ENCODE results near the gene CARMIL1. TPM values are rescaled to one million over a fixed set of nuclear protein-coding genes. Genes with fewer than 3 reads are reported as not detected.

Gene CARMIL1
- total RNA-seq, 4 donors from 2014 or later = 13.9 to 47.6 (median 30.4) TPM

DNA sequence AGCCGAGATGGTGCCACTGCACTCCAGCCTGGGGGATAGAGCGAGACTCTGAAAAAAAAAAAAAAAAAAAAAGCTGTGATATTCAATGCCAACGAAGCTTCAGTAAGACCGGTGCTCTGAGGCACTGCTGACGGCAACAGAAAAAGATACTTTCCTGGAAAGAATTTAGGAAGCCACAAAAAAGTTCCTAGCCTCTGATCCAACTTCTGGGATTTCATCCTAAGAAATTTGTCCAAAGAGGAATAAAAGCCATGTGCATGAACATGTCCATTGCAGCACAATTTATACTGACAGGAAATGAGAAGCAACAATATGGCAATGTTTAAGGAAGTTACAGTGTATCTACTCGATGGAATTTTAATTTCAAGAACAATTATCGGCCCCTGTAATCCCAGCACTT lies 24.5 kb upstream of the CARMIL1 start:
- TF ChIP-seq, protein P1, sequence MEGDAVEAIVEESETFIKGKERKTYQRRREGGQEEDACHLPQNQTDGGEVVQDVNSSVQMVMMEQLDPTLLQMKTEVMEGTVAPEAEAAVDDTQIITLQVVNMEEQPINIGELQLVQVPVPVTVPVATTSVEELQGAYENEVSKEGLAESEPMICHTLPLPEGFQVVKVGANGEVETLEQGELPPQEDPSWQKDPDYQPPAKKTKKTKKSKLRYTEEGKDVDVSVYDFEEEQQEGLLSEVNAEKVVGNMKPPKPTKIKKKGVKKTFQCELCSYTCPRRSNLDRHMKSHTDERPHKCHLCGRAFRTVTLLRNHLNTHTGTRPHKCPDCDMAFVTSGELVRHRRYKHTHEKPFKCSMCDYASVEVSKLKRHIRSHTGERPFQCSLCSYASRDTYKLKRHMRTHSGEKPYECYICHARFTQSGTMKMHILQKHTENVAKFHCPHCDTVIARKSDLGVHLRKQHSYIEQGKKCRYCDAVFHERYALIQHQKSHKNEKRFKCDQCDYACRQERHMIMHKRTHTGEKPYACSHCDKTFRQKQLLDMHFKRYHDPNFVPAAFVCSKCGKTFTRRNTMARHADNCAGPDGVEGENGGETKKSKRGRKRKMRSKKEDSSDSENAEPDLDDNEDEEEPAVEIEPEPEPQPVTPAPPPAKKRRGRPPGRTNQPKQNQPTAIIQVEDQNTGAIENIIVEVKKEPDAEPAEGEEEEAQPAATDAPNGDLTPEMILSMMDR (IDR thresholded peaks at IDR 0.05; ENCODE audit: low read depth) = no peak

DNA sequence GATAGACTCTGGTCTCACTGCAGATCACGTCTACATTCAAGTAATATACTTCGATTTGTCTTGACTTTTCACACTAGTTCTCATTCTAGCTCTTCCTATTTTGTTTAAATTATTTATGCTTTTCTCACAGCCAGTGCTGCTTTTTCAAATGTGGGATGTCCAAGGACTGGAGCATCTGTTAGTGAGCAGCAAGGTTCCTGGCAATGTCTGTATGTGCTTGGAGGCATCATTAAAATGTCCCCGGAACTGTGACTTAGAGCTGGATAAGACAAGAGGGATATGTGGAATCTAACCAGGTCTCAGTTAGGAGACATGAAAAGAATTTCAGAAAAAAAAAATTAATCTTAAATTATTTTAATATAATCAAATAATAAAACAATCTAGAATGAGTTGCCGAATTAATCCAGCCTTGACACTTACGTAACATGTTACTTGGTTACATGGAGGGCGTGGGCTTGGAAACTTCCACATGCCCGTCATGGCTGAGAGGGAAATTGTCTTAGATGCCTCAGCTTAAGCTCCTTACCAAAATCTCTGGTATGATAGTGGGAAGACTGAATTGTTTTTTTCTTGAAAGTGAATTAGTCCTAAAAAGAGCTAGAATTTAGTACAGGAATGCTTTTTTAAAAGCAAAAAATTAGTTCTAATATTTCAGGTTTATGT lies 21.4 kb upstream of the CARMIL1 start:
- TF ChIP-seq, protein P1 (IDR thresholded peaks at IDR 0.05; ENCODE audit: low read depth) = no peak

DNA sequence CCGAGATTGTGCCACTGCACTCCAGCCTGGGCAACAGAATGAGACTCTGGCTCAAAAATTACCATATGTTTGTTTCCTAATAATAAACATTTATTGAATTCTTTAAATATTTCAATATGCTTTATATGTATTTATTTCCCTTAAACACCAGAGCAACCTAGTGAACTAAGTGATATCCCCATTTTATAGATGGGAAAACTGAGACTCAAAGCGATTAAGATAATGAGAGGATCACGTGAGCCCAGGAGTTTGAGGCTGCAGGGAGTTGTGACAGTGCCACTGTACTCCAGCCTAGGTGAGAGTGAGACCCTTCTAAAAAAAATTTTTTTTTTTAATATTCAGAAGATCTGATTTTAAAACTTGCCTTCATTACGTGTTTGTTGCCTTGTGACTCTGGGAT lies 19.4 kb upstream of the CARMIL1 start:
- TF ChIP-seq, protein P1 (IDR thresholded peaks at IDR 0.05; ENCODE audit: low read depth) = no peak

DNA sequence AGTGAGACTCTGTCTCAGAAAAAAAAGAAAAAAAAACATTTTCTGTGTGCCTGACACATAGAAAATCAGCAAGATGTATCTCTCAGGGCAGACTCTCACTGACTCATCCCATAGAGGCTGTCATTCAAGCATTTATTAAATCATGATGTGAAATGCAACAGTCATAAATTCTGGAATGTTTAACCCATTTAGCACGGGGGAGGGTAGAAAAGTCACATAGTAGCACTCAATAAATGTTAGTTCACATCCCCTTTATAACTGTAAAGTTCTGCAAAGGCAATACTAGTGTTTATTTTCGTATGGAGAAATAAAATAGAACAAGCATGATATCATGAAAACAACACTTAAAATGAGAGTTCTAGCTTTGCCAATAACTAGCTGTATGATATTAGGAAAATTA lies 15.5 kb upstream of the CARMIL1 start:
- TF ChIP-seq, protein P1 (IDR thresholded peaks at IDR 0.05; ENCODE audit: low read depth) = no peak

DNA sequence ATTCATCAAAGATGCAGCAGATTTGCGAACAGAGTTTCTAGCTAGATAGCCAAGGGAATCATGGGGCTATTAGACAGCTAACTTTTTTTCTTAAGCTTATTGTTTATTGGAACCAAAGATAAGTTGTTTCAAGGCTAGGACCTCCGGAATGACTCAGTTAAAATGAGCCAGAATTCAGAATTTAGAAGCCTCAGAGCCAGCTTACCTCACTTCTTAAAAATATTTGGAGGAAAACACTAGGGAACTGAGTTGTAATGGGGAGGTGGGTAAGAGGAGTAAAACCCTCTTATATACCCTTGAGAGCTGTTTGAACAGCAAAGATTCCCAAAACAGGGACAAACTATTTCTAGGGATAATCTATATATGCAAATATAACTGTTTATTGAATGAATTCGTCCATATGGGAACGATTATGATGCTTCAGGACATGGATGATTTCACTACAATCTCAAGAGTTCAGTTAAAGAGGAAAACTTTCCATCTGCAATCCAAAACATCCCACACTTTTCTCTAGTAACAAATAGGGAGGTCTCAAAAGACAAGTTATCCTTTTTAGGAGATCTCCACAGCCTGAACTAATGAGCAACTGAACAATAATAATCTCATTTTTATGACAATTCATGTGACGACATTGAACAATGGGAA lies 12.6 kb upstream of the CARMIL1 start:
- TF ChIP-seq, protein P1 (IDR thresholded peaks at IDR 0.05; ENCODE audit: low read depth) = no peak

DNA sequence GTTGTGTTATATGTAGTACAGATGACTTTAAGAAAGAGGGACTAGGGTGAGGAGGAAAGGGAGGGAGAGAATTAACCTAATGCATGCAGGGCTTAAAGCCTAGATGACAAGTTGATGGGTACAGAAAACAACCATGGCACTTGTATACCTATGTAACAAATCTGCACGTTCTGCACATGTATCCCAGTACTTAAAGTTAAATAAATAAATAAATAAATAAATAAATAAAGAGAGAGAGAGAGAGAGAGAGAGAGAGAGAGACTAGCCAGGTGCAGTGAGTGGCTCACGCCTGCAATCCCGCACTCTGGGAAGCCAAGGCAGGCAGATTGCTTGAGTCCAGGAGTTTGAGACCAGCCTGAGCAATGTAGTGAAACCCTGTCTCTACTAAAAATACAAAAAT lies 11.5 kb upstream of the CARMIL1 start:
- TF ChIP-seq, protein P1 (IDR thresholded peaks at IDR 0.05; ENCODE audit: low read depth) = no peak

DNA sequence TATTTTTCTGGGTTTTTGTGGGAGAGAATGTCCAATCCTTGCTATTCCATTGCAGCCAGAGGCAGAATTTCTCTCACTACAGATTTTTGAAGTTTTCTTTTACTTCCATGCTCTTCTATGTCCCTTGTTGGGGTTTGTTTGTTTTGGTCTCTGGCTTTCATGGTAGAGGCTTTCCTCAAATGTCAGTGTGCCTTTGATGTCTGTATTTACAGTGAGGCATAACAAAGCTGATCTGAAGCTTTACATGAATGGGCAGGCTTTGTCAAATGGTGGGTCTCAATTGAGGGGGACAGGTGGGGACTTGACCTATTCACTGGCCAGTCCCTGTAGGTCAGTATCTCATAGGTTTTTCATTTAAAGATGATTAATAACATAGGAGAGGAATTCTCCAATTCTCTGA lies 8.6 kb upstream of the CARMIL1 start:
- TF ChIP-seq, protein P1 (IDR thresholded peaks at IDR 0.05; ENCODE audit: low read depth) = no peak

Data from subcutaneous adipose tissue (tissue), 4 donors.